GM11168 (cell line): ENCODE measurements around the gene F13B.
"Not testable (repeated sequence)": the region's sequence is repeated elsewhere in the genome, so short reads cannot be mapped to it uniquely, and the experiment has no call there.

Experiments
- in situ Hi-C: fragments of 300-500 bp; cut with MboI; formaldehyde crosslinking; loops from one replicate; pipeline ENCODE4 v1.12.0; 2022; ENCODE audit warnings: low sequenced_read_pairs; ENCODE audit not compliant: unreplicated experiment

F13B gene

DNA sequence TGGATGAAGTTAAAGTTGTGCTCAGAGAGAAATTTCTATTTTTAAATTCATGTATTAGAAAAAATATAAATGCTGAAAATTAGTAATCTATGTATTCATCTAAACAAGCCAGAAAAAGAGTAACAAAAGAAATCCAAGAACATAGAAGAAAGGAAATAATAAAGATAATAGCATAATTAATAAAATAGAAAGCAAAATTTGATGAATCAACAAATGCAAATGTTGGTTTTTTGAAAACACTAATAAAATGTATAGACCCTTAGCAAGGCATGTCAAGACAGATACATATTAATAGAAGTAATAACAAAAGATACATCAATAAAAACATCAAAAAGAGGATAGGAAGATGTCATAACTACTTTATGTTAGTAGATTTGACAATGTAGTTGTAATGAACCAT lies 18.0 kb downstream of the F13B start:
- in situ Hi-C loops = no loop called here

DNA sequence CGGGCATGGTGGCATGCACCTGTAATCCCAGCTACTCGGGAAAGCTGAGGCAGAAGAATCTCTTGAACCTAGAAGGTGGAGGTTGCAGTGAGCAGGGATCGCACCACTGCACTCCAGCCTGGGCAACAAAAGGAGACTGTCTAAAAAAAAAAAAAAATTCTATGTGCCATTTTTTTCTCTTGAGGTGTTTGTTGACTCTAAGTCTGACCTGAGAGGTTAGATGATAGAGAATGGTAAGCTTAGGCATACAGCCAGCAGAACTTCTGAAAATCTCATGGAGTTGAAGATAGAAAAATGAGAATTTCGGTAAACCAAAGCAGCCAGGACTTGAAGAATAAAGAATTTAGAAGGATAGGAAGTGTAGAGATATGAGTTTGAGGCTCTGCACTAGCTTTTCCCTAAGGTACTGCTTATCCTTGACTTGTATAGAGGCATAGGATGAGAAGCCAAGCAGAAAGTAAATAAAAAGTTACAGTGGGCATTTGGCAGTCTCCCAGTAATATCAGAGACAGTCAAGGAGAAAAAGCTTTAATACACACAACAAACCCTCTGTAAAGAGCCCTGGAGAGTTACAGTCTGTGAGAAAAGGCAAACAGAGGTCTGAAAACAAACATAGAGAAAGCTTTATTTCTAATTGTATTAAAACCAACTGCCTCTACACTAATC lies 24.3 kb downstream of the F13B start:
- in situ Hi-C loops = no loop called here

DNA sequence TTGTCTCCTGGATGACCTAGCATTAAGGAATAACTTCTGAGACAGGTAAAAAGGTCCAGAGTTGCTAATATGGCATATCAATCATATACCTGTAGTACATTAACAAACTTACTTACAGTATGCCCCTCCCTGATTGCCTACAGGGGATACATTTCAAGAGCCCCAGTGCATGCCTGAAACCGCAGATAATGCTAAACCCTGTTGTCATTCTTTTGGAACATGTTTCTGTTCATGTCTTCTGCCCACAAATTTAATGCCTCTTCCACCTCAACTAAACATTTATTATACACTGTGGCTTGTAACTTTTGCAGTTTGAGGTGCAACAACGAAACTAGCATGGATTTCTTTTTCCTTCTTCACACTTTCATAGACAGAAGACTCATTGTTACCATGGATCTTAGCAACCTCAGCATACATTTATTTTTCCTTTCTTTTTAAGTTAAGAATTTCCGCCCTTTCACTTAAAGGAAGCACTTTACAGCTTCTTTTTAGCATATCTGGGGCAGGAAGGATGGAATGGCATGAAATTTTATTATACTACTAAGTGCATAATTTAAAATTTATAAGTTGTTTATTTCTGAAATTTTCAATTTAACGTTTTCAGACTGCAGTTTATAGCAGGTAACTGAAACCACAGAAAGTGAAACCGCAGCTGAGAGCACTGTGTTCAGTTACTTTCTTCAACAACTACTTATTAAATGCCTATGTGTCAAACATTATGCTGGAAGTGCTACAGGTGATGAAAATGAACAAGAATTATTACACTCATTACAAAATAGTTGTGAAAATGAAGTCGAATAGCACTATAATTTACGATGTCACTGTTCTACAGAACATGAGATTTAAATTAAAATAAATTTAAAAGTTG lies 25.3 kb downstream of the F13B start:
- in situ Hi-C loops = no loop called here

DNA sequence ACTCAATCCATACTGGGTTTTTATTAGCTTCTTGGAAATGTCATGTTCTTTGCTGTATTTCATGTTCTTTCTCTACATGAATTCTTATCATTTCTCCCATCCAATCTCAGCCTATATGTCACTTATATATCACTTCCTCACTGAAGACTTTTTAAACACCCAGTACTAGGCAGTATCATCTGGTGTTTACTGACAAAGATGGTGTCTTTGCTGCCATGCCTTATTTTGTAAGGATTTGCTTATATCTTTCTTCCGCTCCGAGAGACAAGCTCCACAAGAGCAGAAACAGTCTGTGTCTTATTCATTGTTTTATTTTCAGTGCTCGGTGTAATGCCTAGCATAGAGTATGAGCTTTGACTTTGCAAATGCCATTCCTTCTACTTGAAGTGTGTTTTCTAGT lies 30.2 kb downstream of the F13B start:
- in situ Hi-C loops = no loop called here

DNA sequence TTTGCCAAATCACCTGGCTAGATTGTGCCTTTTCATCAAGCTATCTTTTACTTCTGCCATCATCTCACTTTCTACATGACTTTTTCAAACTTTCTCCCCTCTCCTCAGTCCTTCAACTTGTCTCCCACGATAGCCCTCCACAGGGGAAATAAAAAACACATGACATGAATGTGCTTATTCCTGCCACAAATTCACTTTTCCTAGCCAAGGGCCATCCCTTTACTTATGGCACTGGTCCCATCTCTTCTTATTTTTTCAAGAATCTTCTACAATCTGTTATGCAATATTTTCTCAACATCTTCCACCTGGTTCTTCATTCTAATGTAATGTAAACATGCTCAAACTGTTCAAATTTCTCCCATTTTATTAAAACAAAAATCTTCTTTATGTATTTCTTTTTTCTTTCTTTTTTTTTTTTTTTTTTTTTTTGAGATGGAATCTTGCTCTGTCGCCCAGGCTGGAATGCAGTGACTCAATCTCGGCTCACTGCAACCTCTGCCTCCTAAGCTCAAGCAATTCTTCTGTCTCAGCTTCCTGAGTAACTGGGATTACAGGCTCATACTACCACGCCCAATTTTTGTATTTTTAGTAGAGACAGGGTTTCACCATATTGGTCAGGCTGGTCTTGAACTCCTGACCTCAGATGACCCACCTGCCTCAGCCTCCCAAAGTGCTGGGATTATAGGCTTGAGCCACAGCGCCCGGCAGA lies 32.3 kb downstream of the F13B start:
- in situ Hi-C loops = not testable (repeated sequence)

DNA sequence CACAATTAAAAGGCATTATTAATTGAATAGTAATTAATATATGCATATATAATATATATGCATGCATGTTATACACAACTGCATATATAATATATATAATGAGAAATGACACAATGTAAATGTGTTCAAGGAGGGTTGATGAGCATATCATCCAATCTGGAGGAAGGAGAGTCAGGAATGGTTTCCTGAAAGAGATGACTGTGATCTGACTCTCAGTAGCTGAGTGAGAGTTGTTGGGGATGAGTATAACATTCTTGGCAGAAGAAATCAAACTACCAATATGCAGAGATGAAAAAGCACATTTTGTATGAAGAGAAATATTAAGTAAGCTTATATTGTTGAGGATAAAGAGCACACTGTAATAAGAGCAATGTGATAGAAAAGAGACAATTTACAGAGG lies 37.3 kb downstream of the F13B start:
- in situ Hi-C loops = no loop called here

DNA sequence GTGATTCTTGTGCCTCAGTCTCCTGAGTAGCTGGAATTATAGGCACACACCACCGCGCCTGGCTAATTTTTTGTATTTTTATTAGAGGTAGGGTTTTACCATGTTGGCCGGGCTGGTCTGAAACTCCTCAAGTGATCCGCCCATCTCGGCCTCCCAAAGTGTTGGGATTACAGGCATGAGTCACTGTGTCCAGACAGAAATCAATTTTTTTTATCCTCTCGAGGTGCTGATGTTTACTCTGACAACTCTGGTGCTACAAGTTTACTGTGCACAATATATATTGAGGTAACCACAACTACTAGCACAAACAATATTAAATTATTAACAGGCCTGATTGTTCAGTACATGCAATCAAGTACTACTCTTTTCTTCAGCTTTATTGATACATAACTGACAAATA lies 39.7 kb downstream of the F13B start:
- in situ Hi-C loops = no loop called here

DNA sequence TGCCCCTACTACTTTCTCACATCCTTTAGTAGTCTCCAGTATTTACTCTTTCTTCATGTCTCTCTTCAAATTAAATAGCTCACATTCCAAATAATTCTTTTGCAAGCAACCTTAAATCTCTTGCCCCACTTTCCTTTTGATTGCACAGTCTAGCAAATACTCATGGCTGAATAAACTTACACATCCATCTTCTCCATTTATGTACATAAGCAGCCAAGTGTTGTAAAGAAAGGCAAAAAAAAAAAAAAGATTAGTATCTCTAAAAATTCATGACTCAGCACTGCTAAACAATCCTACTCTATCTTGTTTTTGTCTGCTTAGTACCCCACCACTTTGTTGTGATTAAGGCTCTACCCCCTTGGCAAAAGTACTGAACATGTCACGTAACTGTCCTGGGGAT lies 42.6 kb downstream of the F13B start:
- in situ Hi-C loops = no loop called here

DNA sequence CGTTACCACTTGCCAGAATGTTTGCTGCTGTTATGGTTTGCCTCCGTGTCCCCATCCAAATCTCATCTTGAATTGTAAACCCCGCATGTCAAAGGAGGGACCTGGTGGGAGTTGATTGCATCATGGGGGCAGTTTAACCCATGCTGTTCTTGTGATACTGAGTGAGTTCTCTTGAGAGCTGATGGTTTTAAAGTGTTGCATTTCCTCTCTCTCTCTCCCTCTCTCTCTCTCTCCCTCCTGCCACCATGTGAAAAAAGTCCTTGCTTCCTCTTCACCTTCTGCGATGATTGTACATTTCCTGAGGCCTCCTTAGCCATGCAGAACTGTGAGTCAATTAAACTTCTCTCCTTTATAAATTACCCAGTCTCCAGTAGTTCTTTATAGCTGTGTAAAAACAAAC lies 45.3 kb downstream of the F13B start:
- in situ Hi-C loops = no loop called here

DNA sequence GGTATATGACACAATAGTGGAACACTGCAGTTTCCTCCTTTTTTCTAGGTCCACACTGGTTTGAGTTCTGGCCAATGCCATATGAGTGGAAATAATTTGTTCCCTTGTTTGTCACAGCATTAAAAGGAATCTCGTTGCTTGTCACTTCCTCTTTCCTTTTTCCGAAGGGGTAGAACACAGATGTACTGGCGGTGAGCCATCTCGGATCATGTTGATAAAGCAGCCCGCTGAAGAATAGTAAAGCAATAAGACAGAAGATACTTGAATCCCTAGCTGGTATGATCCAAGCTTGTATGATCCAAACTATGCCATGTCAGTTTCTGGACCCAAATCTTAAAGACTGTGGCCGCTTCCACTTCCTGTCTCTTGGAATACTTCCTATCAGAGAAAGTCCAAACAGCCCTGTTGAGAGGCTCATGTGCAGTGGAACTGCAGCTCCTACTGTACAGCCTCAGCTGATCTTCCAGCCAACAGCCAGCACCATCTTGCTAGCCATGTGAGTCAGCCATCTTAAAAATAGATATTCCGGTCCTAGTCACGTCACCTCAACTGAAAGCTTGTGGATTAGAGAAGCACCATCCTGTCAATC lies 49.4 kb downstream of the F13B start:
- in situ Hi-C loops = no loop called here

DNA sequence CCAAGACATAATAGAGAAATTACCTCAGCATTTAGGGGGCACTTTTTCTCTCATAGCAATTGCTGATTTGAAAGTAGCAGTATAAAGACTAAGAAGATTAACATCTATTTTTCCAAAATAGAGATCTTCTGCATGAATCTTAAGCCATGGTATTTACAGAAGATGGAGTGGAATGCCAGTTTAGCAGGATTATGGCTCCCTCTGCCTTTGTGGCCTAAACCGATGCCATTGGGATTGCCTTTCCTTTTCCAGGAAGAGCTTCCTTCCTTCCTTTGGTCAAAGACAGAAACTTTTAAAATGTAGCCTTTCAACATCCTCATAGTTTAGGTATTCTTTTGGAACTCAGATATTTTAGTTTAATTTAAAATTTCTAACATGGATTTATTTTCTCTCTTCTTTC lies 50.3 kb downstream of the F13B start:
- in situ Hi-C loops = no loop called here

DNA sequence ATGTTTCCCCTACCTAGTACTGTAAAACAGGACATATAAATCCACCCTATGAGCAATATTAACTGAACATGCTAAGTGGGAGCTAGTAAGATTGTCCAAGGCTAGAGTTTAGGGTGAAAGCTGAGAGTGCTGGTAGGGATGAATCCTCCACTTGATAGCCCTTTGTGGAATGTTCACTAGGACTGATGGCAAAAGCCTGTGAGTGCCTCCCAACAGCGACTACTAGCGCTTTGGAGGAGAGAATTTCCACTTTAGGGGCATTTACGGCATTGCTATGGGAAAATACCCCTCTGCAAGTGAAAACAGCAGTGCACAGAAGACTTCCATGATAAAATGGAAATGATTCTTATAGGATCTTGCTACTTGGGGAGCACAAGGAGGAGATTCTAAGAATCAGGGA lies 53.8 kb downstream of the F13B start:
- in situ Hi-C loops = no loop called here

DNA sequence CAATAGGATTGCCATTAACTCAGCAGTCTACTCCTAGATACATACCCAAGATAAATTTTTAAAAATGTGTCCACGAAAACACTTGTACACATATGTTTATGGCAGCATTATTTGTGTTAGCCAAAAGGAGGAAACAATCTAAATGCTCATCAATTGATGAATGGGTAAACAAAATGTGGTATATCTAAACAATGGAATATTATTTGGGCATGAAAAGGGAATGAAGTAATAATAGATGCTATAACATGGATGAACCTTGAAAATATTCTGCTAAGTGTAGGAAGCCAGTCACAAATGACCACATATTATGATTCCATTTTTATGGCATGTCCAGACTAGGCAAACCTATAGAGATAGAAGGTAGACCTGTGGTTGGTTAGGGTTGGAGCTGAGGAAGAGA lies 55.4 kb downstream of the F13B start:
- in situ Hi-C loops = no loop called here

DNA sequence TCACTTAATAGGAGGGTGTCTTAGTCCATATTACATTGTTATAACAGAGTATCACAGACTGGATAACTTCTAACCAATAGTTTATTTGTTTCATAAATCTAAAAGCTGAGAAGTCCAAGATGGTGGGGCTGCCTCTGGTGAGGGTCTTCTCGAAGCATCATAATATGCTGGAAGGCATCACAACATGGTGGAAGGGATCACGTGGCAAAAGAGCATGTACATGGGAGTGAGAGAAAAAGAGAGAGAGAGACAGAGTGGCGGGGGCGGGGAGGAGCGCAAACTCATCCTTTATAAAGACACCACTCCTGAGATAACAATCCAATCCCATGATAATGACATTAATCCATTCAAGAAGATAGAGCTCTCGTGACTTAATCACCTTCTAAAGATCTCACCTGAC lies 58.2 kb downstream of the F13B start:
- in situ Hi-C loops = no loop called here

DNA sequence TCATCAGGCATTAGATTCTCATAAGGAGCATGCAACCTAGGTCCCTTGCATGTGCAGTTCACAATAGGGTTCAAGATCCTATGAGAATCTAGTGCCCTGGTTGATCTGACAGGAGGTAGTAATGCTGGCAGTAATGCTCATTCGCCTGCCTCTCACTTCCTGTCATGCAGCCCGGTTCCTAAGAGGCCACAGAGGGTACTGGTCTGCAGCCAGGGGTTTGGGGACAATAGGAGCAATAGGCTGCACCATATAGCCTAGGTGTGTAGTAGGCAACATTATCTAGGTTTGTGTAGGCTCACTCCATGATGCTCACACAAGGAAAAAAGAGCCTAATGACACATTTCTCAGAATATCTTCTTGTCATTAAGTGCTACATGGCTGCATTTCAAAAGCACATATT lies 63.9 kb downstream of the F13B start:
- in situ Hi-C loops = no loop called here

DNA sequence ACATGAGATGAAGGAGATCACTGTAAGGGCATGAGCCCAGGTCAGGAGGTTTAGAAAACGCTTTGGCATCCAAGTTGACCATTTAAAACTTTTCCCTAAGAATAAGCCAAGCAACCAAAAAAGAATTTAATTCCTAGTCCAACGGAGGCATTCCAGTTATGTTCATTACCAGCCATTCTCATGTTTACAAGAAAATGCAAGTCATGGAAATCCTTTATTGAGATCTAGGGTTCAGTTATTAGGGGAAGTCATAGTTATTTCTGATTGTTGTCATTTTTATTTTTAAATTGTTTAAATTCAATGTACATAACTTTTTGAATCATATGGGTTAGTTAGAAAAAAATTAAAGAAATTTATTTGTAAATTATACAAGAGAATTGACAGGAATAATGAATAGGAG lies 65.2 kb downstream of the F13B start:
- in situ Hi-C loops = no loop called here

DNA sequence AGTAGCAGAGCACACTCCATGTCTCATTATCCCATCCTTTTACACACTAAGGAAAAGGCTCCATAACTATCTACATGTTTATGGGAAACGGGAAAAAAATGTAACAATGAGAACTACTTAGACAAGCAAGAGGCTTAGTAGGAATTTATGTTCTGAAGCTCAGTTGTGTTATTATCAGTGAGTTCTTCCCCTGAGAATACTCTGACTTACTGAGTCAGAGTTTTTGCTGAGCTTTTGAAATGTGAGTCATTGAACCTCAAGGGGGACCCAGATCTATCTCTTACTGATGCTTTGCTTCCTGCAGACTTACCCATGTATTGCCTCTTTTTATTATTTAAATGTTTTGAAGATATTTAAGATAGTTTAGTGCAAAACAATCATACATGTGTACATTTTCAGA lies 69.6 kb downstream of the F13B start:
- in situ Hi-C loops = no loop called here

DNA sequence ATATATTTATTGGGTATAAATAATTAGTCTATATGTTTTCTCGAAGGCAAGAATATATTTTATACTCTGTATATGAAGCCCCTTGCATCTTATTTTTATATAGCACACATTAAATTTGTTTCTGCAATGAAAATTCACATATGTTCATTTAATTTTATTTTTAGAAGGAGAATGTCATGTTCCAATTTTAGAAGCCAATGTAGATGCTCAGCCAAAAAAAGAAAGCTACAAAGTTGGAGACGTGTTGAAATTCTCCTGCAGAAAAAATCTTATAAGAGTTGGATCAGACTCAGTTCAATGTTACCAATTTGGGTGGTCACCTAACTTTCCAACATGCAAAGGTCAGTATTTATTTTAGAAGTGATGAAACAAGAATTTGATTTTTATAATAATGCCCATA lies 73.1 kb downstream of the F13B start:
- in situ Hi-C loops = no loop called here

DNA sequence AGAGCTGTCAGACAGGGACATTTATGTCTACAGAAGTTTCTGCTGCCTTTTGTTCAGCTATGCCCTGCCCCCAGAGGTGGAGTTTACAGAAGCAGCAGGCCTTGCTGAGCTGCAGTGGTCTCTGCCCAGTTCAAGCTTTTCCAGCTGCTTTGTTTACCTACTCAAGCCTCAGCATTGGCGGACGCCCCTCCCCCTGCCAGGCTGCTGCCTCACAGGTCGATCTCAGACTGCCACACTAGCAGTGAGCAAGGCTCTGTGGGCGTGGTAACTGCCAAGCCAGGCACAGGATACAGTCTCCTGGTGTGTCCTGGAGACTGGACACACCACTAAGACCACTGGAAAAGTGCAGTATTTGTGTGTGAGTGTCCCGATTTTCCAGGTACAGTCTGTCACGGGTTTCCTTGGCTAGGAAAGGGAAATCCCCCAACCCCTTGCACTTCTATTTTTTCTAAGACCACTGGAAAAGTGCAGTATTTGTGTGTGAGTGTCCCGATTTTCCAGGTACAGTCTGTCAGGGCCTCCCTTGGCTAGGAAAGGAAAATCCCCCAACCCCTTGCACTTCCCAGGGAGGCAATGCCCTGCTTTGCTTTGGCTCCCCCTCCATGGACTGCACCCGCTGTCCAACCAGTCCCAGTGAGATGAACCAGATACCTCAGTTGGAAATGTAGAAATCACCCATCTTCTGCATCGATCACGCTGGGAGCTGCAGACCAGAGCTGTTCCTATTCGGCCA lies 75.0 kb downstream of the F13B start:
- in situ Hi-C loops = not testable (repeated sequence)
